ENCODE data around the gene EPDR1. TPM values are rescaled to one million over a fixed set of nuclear protein-coding genes. Genes with fewer than 3 reads are reported as not detected.

Gene EPDR1
- polyA plus RNA-seq, 1 donor: 20.2 TPM

GRCh38 chr7:37973915-37974314 is 53.5 kb downstream of the EPDR1 start:
- no peak for DNase-seq

- no peak for DNase-seq
These were observed 54.3 kb downstream of the EPDR1 start for GRCh38 chr7:37974711-37975110.

DNA sequence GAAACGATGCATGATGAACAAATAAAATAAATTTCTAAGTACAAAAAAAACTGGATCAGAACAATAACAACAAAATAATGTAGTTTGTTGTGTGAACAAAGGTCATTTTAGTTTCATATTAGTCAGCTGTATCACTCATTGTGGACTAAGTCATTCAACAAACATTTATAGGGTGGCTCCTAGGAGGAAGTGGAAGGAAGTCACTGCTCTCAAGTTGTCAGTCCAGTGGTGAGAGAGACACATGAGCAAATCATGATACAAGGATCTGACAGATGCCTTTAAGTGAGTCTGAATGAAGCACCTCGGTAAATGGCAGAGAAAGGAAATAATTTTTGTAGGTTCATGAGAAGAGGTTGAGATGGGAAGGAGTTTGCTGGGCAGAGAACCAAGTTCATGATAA is 56.8 kb downstream of the EPDR1 start:
- no peak for DNase-seq

- DNase-seq: no peak
These were observed 61.2 kb downstream of the EPDR1 start for GRCh38 chr7:37981664-37982063.

DNA sequence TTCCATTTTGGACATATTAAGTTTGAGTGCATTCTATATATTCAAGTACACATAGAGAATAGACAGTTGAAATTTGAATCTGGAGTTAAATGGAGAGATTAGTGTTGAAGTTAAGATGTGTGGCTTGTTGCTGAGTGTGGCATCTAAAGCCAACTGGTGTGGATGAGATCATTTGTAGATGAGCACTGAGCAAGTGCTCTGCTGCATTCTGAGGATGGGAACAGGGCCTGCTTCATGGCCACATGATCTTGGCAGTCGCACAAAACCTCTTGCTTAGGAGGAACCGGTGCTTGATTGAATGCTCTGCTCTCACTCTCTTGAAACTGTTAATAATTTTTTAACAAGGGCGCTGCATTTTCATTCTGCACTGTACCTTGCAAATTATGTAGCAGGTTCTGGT is 62.0 kb downstream of the EPDR1 start:
- DNase-seq: no peak

DNA sequence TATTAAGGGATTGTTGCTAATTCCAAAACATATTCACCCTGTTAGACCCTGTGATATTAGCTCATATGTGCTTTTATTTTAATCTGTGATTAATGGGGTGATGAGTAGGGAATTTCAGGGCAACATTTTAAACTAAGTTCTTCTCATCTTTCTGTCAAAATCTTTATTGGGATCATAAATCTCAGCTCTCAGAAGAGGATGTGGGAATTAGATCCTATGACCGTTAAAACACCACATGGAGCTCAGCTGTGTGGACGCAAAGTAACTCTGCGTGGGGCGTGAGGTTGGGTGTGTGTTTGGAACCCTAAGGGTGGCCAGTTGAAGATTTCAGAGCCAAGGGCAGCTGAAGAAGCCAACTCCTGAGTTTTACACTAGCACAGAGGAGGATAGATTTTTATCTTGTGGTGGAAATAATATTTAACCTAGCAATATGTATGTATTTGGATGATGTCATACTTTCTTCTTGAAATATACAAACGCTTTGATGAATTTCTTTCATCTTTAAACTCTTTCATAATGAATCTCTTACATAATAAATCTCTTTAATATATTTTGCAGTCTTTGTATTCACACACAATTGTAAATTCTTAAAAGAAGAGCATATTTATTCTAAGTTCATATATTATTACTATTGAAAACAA is 64.4 kb downstream of the EPDR1 start:
- DNase-seq: peak; percentile 25

- no peak for DNase-seq
These were observed 66.5 kb downstream of the EPDR1 start for GRCh38 chr7:37986908-37987330.

GRCh38 chr7:37987732-37988131 is 67.3 kb downstream of the EPDR1 start:
- DNase-seq: no peak

DNA sequence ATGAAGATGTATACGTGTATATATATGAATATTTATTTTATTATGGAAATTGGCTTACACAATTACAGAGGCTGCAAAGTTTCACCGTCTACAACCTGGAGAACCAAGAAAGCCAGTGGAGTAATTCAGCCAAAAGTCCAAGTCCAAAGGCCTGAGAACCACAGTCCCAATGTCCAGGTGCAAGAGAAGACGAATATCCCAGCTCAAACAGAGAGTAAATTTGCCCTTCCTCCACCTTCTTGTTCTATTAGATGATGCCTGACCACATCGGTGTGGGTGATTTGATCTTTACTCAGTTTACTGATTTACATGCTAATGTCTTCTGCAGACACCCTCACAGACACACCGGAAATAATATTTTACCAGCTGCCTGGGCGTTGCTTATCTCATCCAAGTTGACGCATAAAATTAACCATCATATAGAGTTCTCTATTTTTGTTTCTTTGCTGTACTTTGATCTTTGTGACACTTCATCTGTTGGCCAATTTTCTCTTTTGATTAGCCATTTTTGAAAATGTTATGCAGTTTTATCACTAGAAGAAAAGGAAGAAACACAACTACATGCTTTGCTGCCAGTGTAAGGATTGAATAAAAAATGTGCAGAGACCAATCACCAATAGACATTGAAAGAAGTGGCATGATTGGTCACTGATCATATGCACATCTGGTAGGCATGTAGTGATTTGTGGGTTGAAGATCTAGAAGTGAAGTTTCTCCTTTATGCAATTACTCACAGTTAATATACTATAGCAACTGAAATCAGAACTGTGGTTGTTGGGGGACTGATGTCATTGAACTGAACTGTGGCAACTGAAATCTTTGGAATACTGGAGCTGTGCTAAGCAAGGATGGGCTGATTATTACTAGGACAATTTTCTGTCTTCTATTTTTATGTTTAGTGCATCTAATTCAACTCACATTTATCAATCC is 68.5 kb downstream of the EPDR1 start:
- DNase-seq: no peak

DNA sequence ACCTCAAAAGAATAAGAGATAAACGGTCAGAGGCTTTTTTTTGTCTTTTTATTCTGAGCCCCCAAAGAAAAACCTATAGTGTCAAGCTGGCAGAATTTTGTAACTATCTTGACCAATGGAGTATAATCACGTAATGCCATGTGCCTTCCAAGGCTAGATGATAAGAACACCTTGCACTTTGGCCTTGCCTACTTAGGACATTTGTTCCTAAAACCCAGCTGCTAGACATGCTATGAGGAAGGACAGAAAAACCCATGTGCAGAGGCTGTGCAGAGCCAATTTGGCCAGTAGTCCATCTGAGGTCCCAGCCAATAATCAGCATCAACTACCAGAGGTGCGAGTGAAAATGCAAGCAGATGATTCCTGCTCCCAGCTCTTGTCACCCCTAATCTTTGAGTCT is 69.9 kb downstream of the EPDR1 start:
- DNase-seq: no peak

DNA sequence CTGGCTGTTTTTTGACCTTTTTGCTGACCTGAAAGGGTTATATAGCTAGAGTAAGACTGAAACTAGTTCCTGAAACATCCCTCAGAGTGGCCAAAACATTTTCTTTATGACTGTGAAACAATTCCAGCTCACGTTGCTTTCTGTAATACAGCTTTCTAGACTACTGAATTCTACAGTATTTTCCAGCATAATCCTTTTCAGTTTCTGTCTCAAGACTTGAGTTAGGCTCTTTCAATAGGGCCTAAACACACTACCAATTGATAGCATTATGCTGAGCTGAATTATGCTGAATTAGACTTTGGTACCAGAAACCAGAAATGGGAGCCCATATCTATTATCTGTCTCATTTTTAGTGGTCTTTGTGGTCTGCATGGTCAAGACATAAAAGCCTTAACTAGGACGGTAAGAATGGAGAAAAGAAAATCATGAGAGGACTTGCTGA is 72.6 kb downstream of the EPDR1 start:
- DNase-seq: no peak

GRCh38 chr7:37999673-38000072 is 79.2 kb downstream of the EPDR1 start:
- no peak for DNase-seq

- DNase-seq: no peak
These were observed 79.8 kb downstream of the EPDR1 start for GRCh38 chr7:38000272-38000671.

Other genes with a start within 250 kb of the EPDR1 start
- gene GPR141, start 236.9 kb upstream of the EPDR1 start, polyA plus RNA-seq (ENCODE audit: insufficient read length): not detected
- not detected for gene NME8, start 72.0 kb upstream of the EPDR1 start, polyA plus RNA-seq (ENCODE audit: insufficient read length)
- gene SFRP4, start 3.8 kb upstream of the EPDR1 start, polyA plus RNA-seq (ENCODE audit: insufficient read length): 2.2 TPM